ENCODE measurements around the gene COBL.

Gene COBL

DNA sequence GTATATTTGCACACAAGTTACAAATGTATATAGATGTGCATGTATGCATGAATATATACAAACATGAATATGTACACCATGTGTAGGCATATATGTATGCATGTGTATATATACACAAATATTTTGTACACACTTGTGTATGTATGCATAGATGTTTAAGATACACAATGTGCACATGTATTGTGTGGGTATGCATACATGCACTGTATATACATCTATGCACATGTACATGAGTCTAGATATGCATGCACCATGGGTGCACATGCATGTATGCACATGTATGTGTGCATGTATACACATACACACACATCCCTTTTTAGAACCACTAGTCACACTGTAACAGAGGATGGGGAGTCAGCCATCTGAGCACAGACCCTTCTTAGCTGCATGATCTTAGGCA is 249.4 kb downstream of the COBL start:
- H3K4me3 ChIP-seq (replicated peaks; ENCODE audit: low read depth, low read length): no peak overlapping the region
- no peak for DNase-seq (ENCODE audit: extremely low read depth, low read depth)
- TF ChIP-seq, protein P1, sequence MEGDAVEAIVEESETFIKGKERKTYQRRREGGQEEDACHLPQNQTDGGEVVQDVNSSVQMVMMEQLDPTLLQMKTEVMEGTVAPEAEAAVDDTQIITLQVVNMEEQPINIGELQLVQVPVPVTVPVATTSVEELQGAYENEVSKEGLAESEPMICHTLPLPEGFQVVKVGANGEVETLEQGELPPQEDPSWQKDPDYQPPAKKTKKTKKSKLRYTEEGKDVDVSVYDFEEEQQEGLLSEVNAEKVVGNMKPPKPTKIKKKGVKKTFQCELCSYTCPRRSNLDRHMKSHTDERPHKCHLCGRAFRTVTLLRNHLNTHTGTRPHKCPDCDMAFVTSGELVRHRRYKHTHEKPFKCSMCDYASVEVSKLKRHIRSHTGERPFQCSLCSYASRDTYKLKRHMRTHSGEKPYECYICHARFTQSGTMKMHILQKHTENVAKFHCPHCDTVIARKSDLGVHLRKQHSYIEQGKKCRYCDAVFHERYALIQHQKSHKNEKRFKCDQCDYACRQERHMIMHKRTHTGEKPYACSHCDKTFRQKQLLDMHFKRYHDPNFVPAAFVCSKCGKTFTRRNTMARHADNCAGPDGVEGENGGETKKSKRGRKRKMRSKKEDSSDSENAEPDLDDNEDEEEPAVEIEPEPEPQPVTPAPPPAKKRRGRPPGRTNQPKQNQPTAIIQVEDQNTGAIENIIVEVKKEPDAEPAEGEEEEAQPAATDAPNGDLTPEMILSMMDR (IDR thresholded peaks at IDR 0.05; ENCODE audit: low read depth, low read length, missing control alignments): no peak

DNA sequence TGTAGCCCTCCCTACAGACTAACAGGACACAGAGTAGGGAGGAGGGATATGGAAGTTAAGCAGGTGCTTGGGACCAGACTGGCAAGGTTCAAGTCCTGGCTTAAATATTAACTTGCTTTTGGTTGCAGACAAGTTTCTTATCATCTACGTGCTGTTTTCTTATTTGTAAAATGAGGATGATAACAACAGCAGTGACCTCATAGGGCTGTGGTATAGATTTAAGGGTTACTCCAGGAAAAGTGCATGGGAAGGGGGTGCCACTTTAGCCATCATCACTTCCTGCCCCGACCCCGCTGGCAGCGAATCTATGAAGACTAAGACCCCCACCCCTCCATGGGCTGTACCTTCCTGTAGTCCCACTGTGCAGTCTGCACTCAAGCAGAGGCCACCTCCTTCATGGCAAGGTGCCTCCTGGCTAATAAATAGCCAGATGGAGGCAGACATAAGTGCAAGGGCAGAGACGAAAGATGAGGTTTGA is 250.2 kb downstream of the COBL start:
- H3K4me3 ChIP-seq (replicated peaks; ENCODE audit: low read depth, low read length): no peak overlapping the region
- DNase-seq (ENCODE audit: extremely low read depth, low read depth): no peak
- TF ChIP-seq, protein P1 (IDR thresholded peaks at IDR 0.05; ENCODE audit: low read depth, low read length, missing control alignments): no peak

DNA sequence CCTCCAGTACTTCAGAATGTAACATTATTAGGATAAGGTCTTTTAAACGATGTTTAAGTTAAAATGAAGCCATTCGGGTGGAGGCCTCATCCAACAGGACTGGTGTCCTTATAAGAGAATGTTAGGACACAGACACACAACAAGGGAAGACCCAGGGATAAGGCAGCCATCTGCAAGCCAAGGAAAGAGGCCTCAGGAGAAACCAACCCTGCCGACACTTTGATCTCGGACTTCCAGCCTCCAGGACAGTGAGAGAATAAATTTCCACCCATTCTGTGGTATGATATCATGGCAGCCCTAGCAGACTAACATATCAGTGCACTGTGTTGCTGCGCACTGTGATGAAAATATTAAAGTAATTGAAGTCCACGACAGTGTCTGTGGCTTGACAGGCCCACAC is 250.8 kb downstream of the COBL start:
- TF ChIP-seq, protein P1 (IDR thresholded peaks at IDR 0.05; ENCODE audit: low read depth, low read length, missing control alignments): no peak
- DNase-seq (ENCODE audit: extremely low read depth, low read depth): no peak

DNA sequence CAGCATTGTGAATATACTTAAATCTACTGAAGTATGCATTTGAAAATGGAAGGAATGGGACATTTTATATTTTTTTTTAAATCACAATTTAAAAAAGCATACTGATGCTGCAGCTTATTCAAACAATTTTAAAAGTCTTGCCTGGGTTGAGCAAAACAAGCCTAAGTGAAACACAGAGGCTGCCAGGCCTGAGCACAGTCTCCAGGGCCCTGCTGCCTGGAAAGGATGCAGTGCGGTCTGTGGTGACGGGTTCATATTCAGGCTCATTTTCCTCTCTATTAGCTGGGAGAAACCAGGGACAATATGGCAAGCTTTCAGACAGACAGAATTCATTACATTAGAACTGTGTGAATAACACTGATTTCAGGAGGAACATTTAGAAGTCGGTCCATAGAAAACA is 251.9 kb downstream of the COBL start:
- DNase-seq (ENCODE audit: extremely low read depth, low read depth): no peak
- TF ChIP-seq, protein P1 (IDR thresholded peaks at IDR 0.05; ENCODE audit: low read depth, low read length, missing control alignments): no peak
- H3K4me3 ChIP-seq (replicated peaks; ENCODE audit: low read depth, low read length): no peak overlapping the region

More for the DNA sequence above, 250.8 kb downstream of the COBL start:
- H3K4me3 ChIP-seq (replicated peaks; ENCODE audit: low read depth, low read length): no peak overlapping the region

DNA sequence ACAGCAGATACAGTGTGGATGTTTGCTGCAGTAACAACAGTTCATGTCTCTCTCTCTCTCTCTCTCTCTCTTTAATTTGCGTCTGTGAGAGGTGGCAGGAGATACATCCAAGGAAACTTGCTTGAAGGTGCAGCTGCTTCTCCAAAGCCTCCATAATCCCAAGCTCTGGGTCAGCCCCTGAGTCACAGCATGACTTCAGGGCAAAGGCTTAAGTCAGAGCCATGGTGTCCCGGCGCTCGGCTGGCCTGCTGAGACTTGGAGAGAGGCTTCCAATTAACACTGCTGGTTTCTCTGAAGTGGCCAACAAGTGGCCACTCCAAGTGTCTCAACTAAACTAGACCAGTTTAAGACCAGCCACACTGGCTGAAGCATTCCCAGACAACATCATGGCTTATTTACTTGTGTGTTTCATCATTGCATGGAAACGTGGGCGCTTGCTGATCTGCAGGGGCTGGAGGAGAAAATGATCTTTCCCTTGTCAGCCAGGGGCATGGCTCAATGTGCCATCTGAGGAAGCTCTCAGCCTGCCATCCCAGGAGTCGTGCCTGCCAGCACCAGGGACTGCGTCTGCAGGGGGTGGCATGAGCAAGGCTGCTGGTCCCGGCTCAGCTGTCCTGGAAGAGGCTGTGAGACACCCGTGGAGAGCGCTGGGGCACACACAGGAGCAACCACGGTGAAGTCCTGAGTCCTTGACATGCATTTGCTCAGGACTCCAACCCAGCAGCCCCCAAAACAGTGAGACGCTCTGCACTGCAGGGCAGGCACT is 254.2 kb downstream of the COBL start:
- no peak overlapping the region for H3K4me3 ChIP-seq (replicated peaks; ENCODE audit: low read depth, low read length)
- no peak for DNase-seq (ENCODE audit: extremely low read depth, low read depth)
- TF ChIP-seq, protein P1 (IDR thresholded peaks at IDR 0.05; ENCODE audit: low read depth, low read length, missing control alignments): no peak

DNA sequence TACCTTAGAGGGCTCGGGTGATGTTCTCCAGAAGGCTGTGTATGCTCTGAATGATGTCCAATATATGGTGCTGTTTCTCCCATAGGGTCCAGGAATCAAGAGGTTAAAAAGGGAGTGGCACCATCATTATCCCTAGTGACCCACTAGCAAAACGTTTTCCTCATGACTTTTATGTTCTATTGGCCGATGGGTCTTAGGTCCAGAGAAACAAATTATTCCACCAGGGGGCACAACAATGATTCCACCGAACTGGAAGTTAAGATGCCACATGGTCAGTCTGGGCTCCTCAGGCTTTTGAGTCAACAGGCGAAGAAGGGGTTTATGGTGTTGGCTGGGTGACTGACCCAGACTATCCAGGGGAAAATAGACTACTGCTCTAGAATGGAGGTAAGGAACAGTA is 256.1 kb downstream of the COBL start:
- H3K4me3 ChIP-seq (replicated peaks; ENCODE audit: low read depth, low read length): no peak overlapping the region
- TF ChIP-seq, protein P1 (IDR thresholded peaks at IDR 0.05; ENCODE audit: low read depth, low read length, missing control alignments): no peak
- no peak for DNase-seq (ENCODE audit: extremely low read depth, low read depth)

Data from HFF-Myc (cell line).